Upper lobe of left lung (tissue), 6 donors: ENCODE data around the gene PCSK1. TPM values are rescaled to one million over a fixed set of nuclear protein-coding genes. Genes with fewer than 3 reads are reported as not detected.

Source experiments
- ATAC-seq, 2 donors: fragments of 200-7000 bp; cut with Tn5 transposase; one replicate each; pipeline ENCODE4 v1.9.1; 2022; ENCODE audit warnings: mild to moderate bottlenecking in 2 of 2, moderate library complexity in 2 of 2; ENCODE audit not compliant: low FRiP score in 2 of 2
- DNase-seq, 2 donors: peaks; one replicate each; pipeline ENCODE4 v3.0.0-alpha.2; 2019 to 2020
- H3K27ac ChIP-seq, 4 donors: fragments of 200-600 bp; sonication (generic); one replicate each; pipeline ENCODE4 v1.5.1; 2016 to 2019
- H3K27me3 ChIP-seq, 4 donors: fragments of 200-600 bp; sonication (generic); one replicate each; pipeline ENCODE4 v1.5.1; 2017 to 2019
- H3K36me3 ChIP-seq, 4 donors: fragments of 200-600 bp; sonication (generic); one replicate each; pipeline ENCODE4 v1.5.1; 2016 to 2019
- H3K4me1 ChIP-seq, 4 donors: fragments of 200-600 bp; sonication (generic); one replicate each; pipeline ENCODE4 v1.5.1; 2018 to 2019
- H3K4me3 ChIP-seq, 4 donors: fragments of 200-600 bp; sonication (generic); one replicate each; pipeline ENCODE4 v1.5.1; 2017 to 2019; ENCODE audit warnings: mild to moderate bottlenecking in 2 of 4, moderate library complexity in 1 of 4
- H3K9me3 ChIP-seq, 4 donors: fragments of 200-600 bp; sonication (generic); one replicate each; pipeline ENCODE4 v1.5.1; 2018 to 2019
- CTCF ChIP-seq, 6 experiments: fragments of 450-650 bp in 4 of 6; fragments of 200-600 bp in 2 of 6; sonication (generic) in 2 of 6; IDR thresholded peaks; one replicate each; pipeline ENCODE4 v1.5.1; 2016 to 2019; ENCODE audit warnings: antibody characterized with exemption in 6 of 6
- EP300 ChIP-seq, 4 donors: sonication (generic); formaldehyde crosslinking; IDR thresholded peaks; one replicate each; pipeline ENCODE4 v1.5.1; 2017; ENCODE audit warnings: antibody characterized with exemption in 4 of 4, control low read depth in 2 of 4
- POLR2A ChIP-seq, 4 donors: fragments of 450-650 bp; IDR thresholded peaks; one replicate each; pipeline ENCODE4 v1.5.1; 2016 to 2017; ENCODE audit warnings: antibody characterized with exemption in 4 of 4, mild to moderate bottlenecking in 2 of 4
- POLR2AphosphoS5 ChIP-seq, 2 donors: sonication (generic); formaldehyde crosslinking; IDR thresholded peaks; one replicate each; pipeline ENCODE4 v1.5.1; 2017; ENCODE audit warnings: antibody characterized with exemption in 2 of 2
- WGBS, 2 donors: methylation state at CpG; one replicate each; pipeline ENCODE4 v1.1.5; 2017 to 2018; 5-methylcytosine and 5-hydroxymethylcytosine counted together
- total RNA-seq, 6 donors: library from RNA; depleted of rRNA in 4 of 6; stranded (reverse); fragments of >200 nt in 4 of 6; gene quantifications; one replicate each; pipeline versions ENCODE4 v1.1.0 to v1.2.1, GENCODE V29; 2016 to 2021
- donor health status: DM: no; HTN: no; CAD: no; lungs with moderate emphysema.
- donor health status: DM: no; HTN: yes; CAD: no; lungs with severe emphysema.

Gene PCSK1
- total RNA-seq, 6 donors from 2014 or later, result 0.20 to 0.79 (median 0.24) TPM; not detected in 3

- 51 to 69% methylated on average over 6 of the region's 6 CpGs for WGBS, 2 donors
Observed at GRCh38 chr5:96459313-96460121, 26.5 kb upstream of the PCSK1 start.

GRCh38 chr5:96458176-96458575 lies 25.1 kb upstream of the PCSK1 start:
- ATAC-seq, result no peak
- no peak overlapping the region for H3K27ac ChIP-seq
- no peaks in the 10 kb centered on the region for H3K36me3 ChIP-seq
- WGBS, 2 donors, result 67% methylated on average over 2 of the region's 2 CpGs
- no peaks in the 10 kb centered on the region for H3K9me3 ChIP-seq
- H3K4me1 ChIP-seq, result no peaks in the 10 kb centered on the region
- DNase-seq, result no peak
- H3K27me3 ChIP-seq, result no peaks in the 10 kb centered on the region
- TF ChIP-seq POLR2A (IDR thresholded peaks at IDR 0.05), result no peak
- no peak for TF ChIP-seq POLR2AphosphoS5 (IDR thresholded peaks at IDR 0.05)
- no peak for TF ChIP-seq EP300 (IDR thresholded peaks at IDR 0.05)
- no peak for TF ChIP-seq CTCF (IDR thresholded peaks at IDR 0.05)
- no peak overlapping the region for H3K4me3 ChIP-seq

More at GRCh38 chr5:96459313-96460121, 26.5 kb upstream of the PCSK1 start:
- no peaks in the 10 kb centered on the region for H3K27me3 ChIP-seq
- H3K9me3 ChIP-seq, result no peaks in the 10 kb centered on the region
- no peak overlapping the region for H3K27ac ChIP-seq
- no peak for TF ChIP-seq POLR2AphosphoS5 (IDR thresholded peaks at IDR 0.05)
- TF ChIP-seq EP300 (IDR thresholded peaks at IDR 0.05), result no peak
- no peak for TF ChIP-seq CTCF (IDR thresholded peaks at IDR 0.05)
- no peak for TF ChIP-seq POLR2A (IDR thresholded peaks at IDR 0.05)
- ATAC-seq (no peak), DNase-seq (no peak)
- no peaks in the 10 kb centered on the region for H3K4me1 ChIP-seq
- H3K4me3 ChIP-seq, result no peak overlapping the region
- no peaks in the 10 kb centered on the region for H3K36me3 ChIP-seq

- Histone ChIP-seq H3K36me3 (no peaks in the 10 kb centered on the region), H3K4me3 (no peak overlapping the region), H3K27me3 (no peaks in the 10 kb centered on the region), H3K9me3 (no peaks in the 10 kb centered on the region), H3K4me1 (no peaks in the 10 kb centered on the region), H3K27ac (no peak overlapping the region)
- DNase-seq, result no peak
- TF ChIP-seq POLR2AphosphoS5 (IDR thresholded peaks at IDR 0.05), result no peak
- no peak for TF ChIP-seq POLR2A (IDR thresholded peaks at IDR 0.05)
- TF ChIP-seq CTCF (IDR thresholded peaks at IDR 0.05), result no peak
- no peak for TF ChIP-seq EP300 (IDR thresholded peaks at IDR 0.05)
- ATAC-seq, result no peak
- WGBS, 2 donors, result 67 to 77% methylated on average over 4 of the region's 4 CpGs
Observed at GRCh38 chr5:96455789-96456188, 22.7 kb upstream of the PCSK1 start.

- ATAC-seq (no peak), DNase-seq (no peak)
- Histone ChIP-seq H3K4me1 (no peaks in the 10 kb centered on the region), H3K36me3 (no peaks in the 10 kb centered on the region), H3K4me3 (no peak overlapping the region), H3K27ac (no peak overlapping the region), H3K9me3 (no peaks in the 10 kb centered on the region), H3K27me3 (no peaks in the 10 kb centered on the region)
- TF ChIP-seq EP300 (IDR thresholded peaks at IDR 0.05) (no peak), POLR2A (IDR thresholded peaks at IDR 0.05) (no peak), POLR2AphosphoS5 (IDR thresholded peaks at IDR 0.05) (no peak), CTCF (IDR thresholded peaks at IDR 0.05) (no peak)
- 74 to 79% methylated on average over 3 of the region's 3 CpGs for WGBS, 2 donors
Observed at GRCh38 chr5:96453394-96453793, 20.3 kb upstream of the PCSK1 start.

- TF ChIP-seq CTCF (IDR thresholded peaks at IDR 0.05) (no peak), POLR2A (IDR thresholded peaks at IDR 0.05) (no peak), POLR2AphosphoS5 (IDR thresholded peaks at IDR 0.05) (no peak), EP300 (IDR thresholded peaks at IDR 0.05) (no peak)
- DNase-seq (no peak), ATAC-seq (no peak)
- H3K9me3 ChIP-seq, result no peaks in the 10 kb centered on the region
- no peaks in the 10 kb centered on the region for H3K36me3 ChIP-seq
- H3K4me1 ChIP-seq, result no peaks in the 10 kb centered on the region
- no peak overlapping the region for H3K27ac ChIP-seq
- H3K4me3 ChIP-seq, result no peak overlapping the region
- H3K27me3 ChIP-seq, result no peaks in the 10 kb centered on the region
- WGBS, 2 donors, result 64 to 65% methylated on average over 1 of the region's 1 CpG
Observed at GRCh38 chr5:96447949-96448348, 14.9 kb upstream of the PCSK1 start.
